ENCODE data around the gene PLCH2. TPM values are rescaled to one million over a fixed set of nuclear protein-coding genes. Genes with fewer than 3 reads are reported as not detected.

Gene PLCH2
- total and polyA plus RNA-seq, 9 of the 15 experiments (the other 6 are each of a cell fraction or from before 2014, with no cell fraction given), result 0.16 TPM; not detected in 8

DNA sequence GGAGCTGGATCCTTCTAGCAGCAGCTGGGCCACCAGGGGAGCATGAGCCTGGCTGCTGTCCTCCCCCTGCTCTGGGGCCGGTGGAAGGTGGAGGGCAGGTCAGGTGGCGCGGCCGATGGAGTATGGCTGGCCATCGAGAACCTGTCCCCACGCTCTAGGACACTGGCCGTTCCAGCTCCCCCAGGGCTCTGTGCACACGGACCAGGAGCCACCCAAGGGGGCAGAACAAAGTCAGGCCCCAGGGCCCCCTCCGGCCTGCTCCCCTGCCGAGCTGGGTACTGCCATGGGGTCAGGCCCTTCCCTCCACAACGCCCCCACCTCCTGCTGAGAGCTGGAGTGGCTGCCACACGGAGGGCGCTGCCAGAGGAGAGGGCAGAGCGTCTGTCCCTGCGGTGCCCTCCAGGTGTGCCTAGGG is 4.5 kb upstream of the PLCH2 start:
- H2AFZ ChIP-seq (ENCODE audit: low read depth, low read length), result no peak overlapping the region
- WGBS (ENCODE audit: insufficient coverage, low coverage, missing lambda C conversion rate), result 3% methylated on average over 13 of the region's 15 CpGs
- no peaks in the 10 kb centered on the region for H3K9me3 ChIP-seq (replicated peaks; ENCODE audit: control insufficient read depth, insufficient read depth, low read depth, low read length)
- peaks cover 0 to 88% of the 10 kb centered on the region in 2 experiments; a peak in 2 of 5 replicates for H3K4me1 ChIP-seq (replicated peaks in 1 of 2; ENCODE audit: control insufficient read depth in 2 of 2, insufficient read depth in 2 of 2, low read length in 2 of 2)
- ChIA-PET POLR2A (interaction anchor here (0.6 to 0.7 kb wide), 2 partner anchors 75 to 276 kb away, joined by 3 to 4 read pairs; no protein-coding TSS in a partner anchor), CTCF (ENCODE audit: low intra/inter-chr PET ratio) (no interaction called here)
- intact Hi-C loops (cut with micrococcal nuclease) (no loop called here), in situ Hi-C loops (cut with MboI) (no loop called here)
- no peak overlapping the region for H3K4me2 ChIP-seq (ENCODE audit: insufficient read depth, low read length)
- no peak for FAIRE-seq
- H3K36me3 ChIP-seq (ENCODE audit: control insufficient read depth, insufficient read depth, low read length), result no peaks in the 10 kb centered on the region
- no peak overlapping the region for H3K4me3 ChIP-seq
- H3K9me1 ChIP-seq (ENCODE audit: control insufficient read depth, insufficient read depth, low read length), result no peaks in the 10 kb centered on the region
- no peak overlapping the region for H3K27ac ChIP-seq (ENCODE audit: extremely low read depth, low read depth, low read length)
- no peaks in the 10 kb centered on the region for H3K79me2 ChIP-seq (ENCODE audit: control insufficient read depth, insufficient read depth, low read length)
- no peak overlapping the region for H3K9ac ChIP-seq (ENCODE audit: insufficient read depth in 1 of 2, low read depth in 2 of 2, low read length in 2 of 2)
- TF ChIP-seq TEAD2 (tag; IDR thresholded peaks at IDR 0.05) (no peak), MCM7 (IDR thresholded peaks at IDR 0.05) (no peak), MCM3 (IDR thresholded peaks at IDR 0.05) (no peak), RBM14 (IDR thresholded peaks at IDR 0.05; ENCODE audit: borderline replicate concordance, insufficient read depth, low read depth, low read length) (no peak), ARNT (IDR thresholded peaks at IDR 0.05) (no peak), PML (IDR thresholded peaks at IDR 0.05; ENCODE audit: low read length) (no peak)
- peaks cover 6 to 66% of the 10 kb centered on the region in 2 experiments; a peak in 3 of 5 replicates for H3K27me3 ChIP-seq (ENCODE audit: control insufficient read depth in 2 of 2, insufficient read depth in 2 of 2, low read length in 2 of 2)
- H4K20me1 ChIP-seq (replicated peaks; ENCODE audit: control insufficient read depth, insufficient read depth, low read length), result peaks cover 36% of the 10 kb centered on the region
- BruUV-seq (replicated peaks), result no TSS peak
- no peak for DNase-seq (ENCODE audit: extremely low read depth in 1 of 4, low spot score in 3 of 4)
- ATAC-seq, result no peak

DNA sequence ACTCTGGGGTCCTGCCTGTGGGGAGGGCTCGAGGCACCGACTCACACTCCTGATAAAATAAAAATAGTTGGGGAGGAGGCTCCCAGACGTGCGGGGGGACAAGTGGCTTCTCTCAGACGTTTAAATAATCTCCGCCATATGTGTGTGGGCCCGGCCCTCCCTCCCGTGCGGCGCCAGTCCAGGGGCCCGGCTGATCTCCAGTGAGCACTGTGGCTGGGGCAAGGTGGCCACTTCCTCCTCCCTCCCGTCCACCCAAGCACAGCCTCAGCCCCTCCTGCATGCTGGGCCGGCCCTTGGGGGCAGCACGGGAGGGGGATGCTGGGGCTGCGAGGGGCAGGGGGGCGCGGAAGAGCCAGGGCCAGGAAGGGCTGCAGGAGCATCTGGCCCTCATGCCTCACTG is 4.0 kb upstream of the PLCH2 start:
- POLR2A ChIA-PET, result interaction anchor here (0.6 kb wide), 2 partner anchors 91 to 277 kb away, joined by 3 to 4 read pairs; no protein-coding TSS in a partner anchor
- in situ Hi-C loops (cut with MboI), result no loop called here
- Histone ChIP-seq H3K79me2 (ENCODE audit: control insufficient read depth, insufficient read depth, low read length) (no peaks in the 10 kb centered on the region), H3K36me3 (ENCODE audit: control insufficient read depth, insufficient read depth, low read length) (no peaks in the 10 kb centered on the region), H3K4me1 (replicated peaks in 1 of 2; ENCODE audit: control insufficient read depth in 2 of 2, insufficient read depth in 2 of 2, low read length in 2 of 2) (peaks cover 0 to 88% of the 10 kb centered on the region in 2 experiments; a peak in 2 of 5 replicates), H2AFZ (ENCODE audit: low read depth, low read length) (no peak overlapping the region), H3K9ac (ENCODE audit: insufficient read depth in 1 of 2, low read depth in 2 of 2, low read length in 2 of 2) (no peak overlapping the region), H3K27me3 (ENCODE audit: control insufficient read depth in 2 of 2, insufficient read depth in 2 of 2, low read length in 2 of 2) (peaks cover 6 to 71% of the 10 kb centered on the region in 2 experiments; a peak in 3 of 5 replicates), H3K4me2 (ENCODE audit: insufficient read depth, low read length) (no peak overlapping the region), H3K9me1 (ENCODE audit: control insufficient read depth, insufficient read depth, low read length) (no peaks in the 10 kb centered on the region), H3K9me3 (replicated peaks; ENCODE audit: control insufficient read depth, insufficient read depth, low read depth, low read length) (no peaks in the 10 kb centered on the region), H4K20me1 (replicated peaks; ENCODE audit: control insufficient read depth, insufficient read depth, low read length) (peaks cover 36% of the 10 kb centered on the region), H3K27ac (ENCODE audit: extremely low read depth, low read depth, low read length) (no peak overlapping the region), H3K4me3 (no peak overlapping the region)
- intact Hi-C loops (cut with micrococcal nuclease), result no loop called here
- CTCF ChIA-PET (ENCODE audit: low intra/inter-chr PET ratio), result no interaction called here
- TF ChIP-seq, protein P1, sequence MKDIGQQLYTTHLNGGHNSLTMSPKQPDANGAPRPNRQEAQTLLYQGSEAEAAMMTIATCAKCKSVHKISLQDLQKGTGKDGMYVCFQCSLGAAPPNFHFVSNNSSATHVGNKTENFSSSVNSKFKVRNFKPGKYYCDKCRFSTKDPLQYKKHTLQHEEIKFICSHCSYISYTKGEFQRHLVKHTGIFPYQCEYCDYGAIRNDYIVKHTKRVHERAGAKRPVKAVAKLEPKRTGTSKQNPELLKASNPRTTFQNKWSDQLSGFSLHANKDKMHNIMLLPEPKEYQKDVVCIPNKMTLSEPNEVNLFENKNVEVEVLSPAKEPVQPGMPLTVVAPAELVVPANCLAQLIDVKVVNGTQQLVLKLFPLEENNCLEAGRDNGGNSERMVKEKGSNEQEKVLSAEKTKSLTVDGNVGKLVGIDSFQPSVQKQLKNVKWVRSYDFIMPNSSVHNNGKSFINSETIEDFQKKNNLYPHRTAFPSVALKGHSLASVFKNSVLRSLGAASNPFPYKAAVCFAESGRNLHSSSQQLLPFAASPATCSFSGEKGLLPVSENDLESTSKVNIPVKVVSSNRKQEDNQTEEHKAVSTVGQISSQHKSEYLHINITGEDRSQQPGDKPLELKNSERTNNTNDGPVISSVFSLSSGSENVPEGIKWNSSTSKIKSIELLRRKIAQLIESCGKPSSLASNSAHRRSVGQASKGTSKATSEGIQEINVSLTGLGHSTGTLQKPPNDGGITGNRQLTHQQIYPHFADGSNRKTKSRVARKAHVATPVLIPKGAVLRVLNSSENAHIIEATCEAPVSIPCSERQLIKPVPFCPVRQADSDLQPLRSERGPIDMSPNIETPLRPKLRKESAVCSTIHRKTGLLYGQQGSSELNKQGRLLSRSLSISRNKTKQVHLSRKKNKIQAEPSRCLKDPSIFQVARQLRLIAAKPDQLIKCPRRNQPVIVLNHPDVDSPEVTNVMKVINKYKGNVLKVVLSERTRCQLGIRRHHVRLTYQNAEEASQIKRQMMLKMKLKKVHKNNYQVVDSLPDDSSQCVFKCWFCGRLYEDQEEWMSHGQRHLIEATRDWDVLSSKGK (CRISPR knock-in tag; IDR thresholded peaks at IDR 0.05), result no peak
- TF ChIP-seq ZNF589 (CRISPR knock-in tag; IDR thresholded peaks at IDR 0.05; ENCODE audit: low read depth) (no peak), SP2 (IDR thresholded peaks at IDR 0.05; ENCODE audit: extremely low read depth, low read depth, low read length, poor library complexity, severe bottlenecking) (no peak), NR2C1 (IDR thresholded peaks at IDR 0.05) (no peak), NR2C1 (tag; IDR thresholded peaks at IDR 0.05) (no peak)
- FAIRE-seq, result no peak
- no peak for ATAC-seq
- WGBS (ENCODE audit: insufficient coverage, low coverage, missing lambda C conversion rate), result 2% methylated on average over 16 of the region's 17 CpGs
- no peak for DNase-seq (ENCODE audit: extremely low read depth in 1 of 4, low spot score in 3 of 4)
- no TSS peak for BruUV-seq (replicated peaks)
